Sigmoid colon (tissue), 7 donors: ENCODE data around the gene UNC93B1. TPM values are rescaled to one million over a fixed set of nuclear protein-coding genes. Genes with fewer than 3 reads are reported as not detected.

Experiments used
- DNase-seq: peaks from one replicate; pipeline ENCODE4 v3.0.0-alpha.2; 2019
- H3K27ac ChIP-seq, 4 donors: fragments of 200-600 bp; sonication (generic); one replicate each; pipeline ENCODE4 v1.5.1; 2016 to 2019; ENCODE audit warnings: mild to moderate bottlenecking in 1 of 4
- H3K27me3 ChIP-seq, 3 donors: fragments of 200-600 bp; sonication (generic); one replicate each; pipeline ENCODE4 v1.5.1; 2019; ENCODE audit warnings: mild to moderate bottlenecking in 1 of 3
- H3K36me3 ChIP-seq, 4 donors: fragments of 200-600 bp; sonication (generic); one replicate each; pipeline ENCODE4 v1.5.1; 2016 to 2019
- H3K4me1 ChIP-seq, 4 donors: fragments of 200-600 bp; sonication (generic); one replicate each; pipeline ENCODE4 v1.5.1; 2017 to 2019
- H3K4me3 ChIP-seq, 4 donors: fragments of 200-600 bp; sonication (generic); one replicate each; pipeline ENCODE4 v1.5.1; 2017 to 2019; ENCODE audit warnings: mild to moderate bottlenecking in 2 of 4, moderate library complexity in 1 of 4
- H3K9me3 ChIP-seq, 4 donors: fragments of 200-600 bp in 3 of 4; sonication (generic) in 3 of 4; one replicate each; pipeline versions ENCODE4 v1.5.1 to v1.6.1; 2013 to 2019
- CTCF ChIP-seq, 4 experiments: fragments of 450-650 bp in 3 of 4; fragments of 200-600 bp in 1 of 4; IDR thresholded peaks; one replicate each; pipeline ENCODE4 v1.5.1; 2016 to 2019; ENCODE audit warnings: antibody characterized with exemption in 4 of 4, mild to moderate bottlenecking in 3 of 4, moderate library complexity in 2 of 4
- EP300 ChIP-seq, 4 donors: sonication (generic); formaldehyde crosslinking; IDR thresholded peaks; one replicate each; pipeline ENCODE4 v1.6.1; 2017; ENCODE audit warnings: antibody characterized with exemption in 4 of 4
- POLR2A ChIP-seq, 2 donors: fragments of 450-650 bp; IDR thresholded peaks; one replicate each; pipeline ENCODE4 v1.6.1; 2016; ENCODE audit warnings: antibody characterized with exemption in 2 of 2, mild to moderate bottlenecking in 2 of 2, moderate library complexity in 2 of 2
- POLR2AphosphoS5 ChIP-seq, 4 donors: sonication (generic); formaldehyde crosslinking; IDR thresholded peaks; one replicate each; pipeline ENCODE4 v1.6.1; 2017; ENCODE audit warnings: antibody characterized with exemption in 4 of 4
- WGBS, 2 donors: extraction: QIAGEN DNeasy Blood & Tissue Kit; methylation state at CpG; one replicate each; pipeline ENCODE4 v1.1.7; 2013; 5-methylcytosine and 5-hydroxymethylcytosine counted together
- intact Hi-C: fragments of 100-400 bp; cut with DNase I; formaldehyde crosslinking; loops from one replicate; pipeline ENCODE4 v1.15.1; 2023
- polyA plus RNA-seq, 3 donors: library from polyadenylated mRNA; stranded (reverse); fragments of 200-250 nt; gene quantifications; one replicate each; pipeline ENCODE4 v1.2.3, GENCODE V29; 2013
- total RNA-seq, 4 donors: library from RNA; depleted of rRNA; stranded (reverse); fragments of >200 nt; gene quantifications; one replicate each; pipeline ENCODE4 v1.1.0, GENCODE V29; 2016
- donor health status: healthy with polysubstance abuse.
- donor health status: Bipolar disorder and iron deficiency.
- donor health status: healthy.

Gene UNC93B1
- total and polyA plus RNA-seq, 7 donors: 11.4 to 52.7 (median 25.0) TPM

GRCh38 chr11:68014947-68015447, 11.1 kb upstream of the UNC93B1 start:
- Histone ChIP-seq H3K4me3 (no peak overlapping the region), H3K27ac (peak overlapping the region; percentile 21 to 93 (median 74)), H3K9me3 (no peaks in the 10 kb centered on the region), H3K27me3 (no peaks in the 10 kb centered on the region), H3K4me1 (peaks cover 0 to 58% (median 46%) of the 10 kb centered on the region in 4 donors), H3K36me3 (no peaks in the 10 kb centered on the region)
- intact Hi-C loops: no loop called here
- DNase-seq: no peak
- WGBS, 2 donors: 87 to 89% methylated on average over 19 of the region's 19 CpGs
- TF ChIP-seq EP300 (IDR thresholded peaks at IDR 0.05): no peak
- no peak for TF ChIP-seq CTCF (IDR thresholded peaks at IDR 0.05)
- TF ChIP-seq POLR2AphosphoS5 (IDR thresholded peaks at IDR 0.05): no peak
- TF ChIP-seq POLR2A (IDR thresholded peaks at IDR 0.05): no peak

GRCh38 chr11:68014157-68014946, 10.5 kb upstream of the UNC93B1 start:
- WGBS, 2 donors: 14 to 43% methylated on average over 16 of the region's 16 CpGs
- peaks cover 0 to 64% (median 53%) of the 10 kb centered on the region in 4 donors for H3K4me1 ChIP-seq

GRCh38 chr11:68013611-68014156, 9.8 kb upstream of the UNC93B1 start:
- Histone ChIP-seq H3K27ac (peak overlapping the region; percentile 51 to 93 (median 74)), H3K9me3 (no peaks in the 10 kb centered on the region), H3K36me3 (no peaks in the 10 kb centered on the region), H3K27me3 (no peaks in the 10 kb centered on the region), H3K4me3 (no peak overlapping the region), H3K4me1 (peaks cover 0 to 67% (median 55%) of the 10 kb centered on the region in 4 donors)
- TF ChIP-seq CTCF (IDR thresholded peaks at IDR 0.05) (no peak), EP300 (IDR thresholded peaks at IDR 0.05) (no peak), POLR2AphosphoS5 (IDR thresholded peaks at IDR 0.05) (no peak), POLR2A (IDR thresholded peaks at IDR 0.05) (no peak)
- no peak for DNase-seq
- intact Hi-C loops: no loop called here
- 91 to 92% methylated on average over 14 of the region's 14 CpGs for WGBS, 2 donors

More at GRCh38 chr11:68014157-68014946, 10.5 kb upstream of the UNC93B1 start:
- Histone ChIP-seq H3K27ac (peak overlapping the region; percentile 52 to 93 (median 74)), H3K36me3 (no peaks in the 10 kb centered on the region), H3K9me3 (no peaks in the 10 kb centered on the region), H3K27me3 (no peaks in the 10 kb centered on the region), H3K4me3 (no peak overlapping the region)
- DNase-seq: peak; percentile 86
- peak in 1 of 4 donors; percentile 16 for TF ChIP-seq POLR2AphosphoS5 (IDR thresholded peaks at IDR 0.05)
- no peak for TF ChIP-seq EP300 (IDR thresholded peaks at IDR 0.05)
- intact Hi-C loops: no loop called here

GRCh38 chr11:68012843-68013610, 9.1 kb upstream of the UNC93B1 start:
- Histone ChIP-seq H3K4me1 (peaks cover 0 to 67% (median 57%) of the 10 kb centered on the region in 4 donors), H3K4me3 (no peak overlapping the region), H3K27me3 (no peaks in the 10 kb centered on the region), H3K9me3 (no peaks in the 10 kb centered on the region), H3K27ac (peak overlapping the region; percentile 51 to 93 (median 74)), H3K36me3 (no peaks in the 10 kb centered on the region)
- intact Hi-C loops: no loop called here
- DNase-seq: no peak
- 84 to 86% methylated on average over 16 of the region's 16 CpGs for WGBS, 2 donors
- peak in 1 of 4 donors; percentile 11 for TF ChIP-seq EP300 (IDR thresholded peaks at IDR 0.05)
- peak in 2 of 4 donors; percentile 37 to 53 for TF ChIP-seq POLR2AphosphoS5 (IDR thresholded peaks at IDR 0.05)
- TF ChIP-seq CTCF (IDR thresholded peaks at IDR 0.05): no peak
